Stimulated activated CD4-positive, alpha-beta T cell treated with anti-CD3 and anti-CD28 coated beads, Interleukin-1b, Interleukin-23, amount 100 ng/mL, for 48 hours (primary cell): ENCODE results near the gene MCF2L.

Source experiments
- DNase-seq: peaks from one replicate; pipeline ENCODE4 v3.0.0-alpha.2; 2020

Gene MCF2L

DNA sequence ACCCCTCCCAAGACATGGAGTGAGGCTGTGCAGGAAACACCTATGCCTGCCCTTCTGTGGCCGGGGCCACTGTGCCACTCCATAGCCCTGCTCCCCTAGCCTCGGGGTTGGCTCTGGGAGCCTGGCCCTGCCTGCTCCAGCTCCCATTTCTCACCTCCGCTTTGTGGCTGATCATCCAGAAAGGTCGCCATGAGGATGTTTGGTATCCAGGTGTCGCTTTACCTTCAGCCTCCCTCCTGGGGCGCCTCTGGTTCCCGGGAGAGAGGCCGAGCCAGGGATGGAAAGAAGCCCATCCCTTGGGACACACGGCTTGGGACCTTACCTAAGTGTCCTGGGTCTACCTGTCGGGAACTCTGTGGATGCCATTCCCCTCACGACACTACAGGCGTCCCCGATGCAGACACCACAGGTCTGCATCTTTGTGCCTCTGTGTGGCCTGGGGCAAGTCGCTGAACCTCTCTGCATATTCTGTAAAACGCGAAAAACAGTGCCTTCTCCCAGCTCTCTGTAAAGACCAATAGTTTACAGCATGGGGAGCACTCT, 3.4 kb upstream of the MCF2L start:
- DNase-seq: no peak

DNA sequence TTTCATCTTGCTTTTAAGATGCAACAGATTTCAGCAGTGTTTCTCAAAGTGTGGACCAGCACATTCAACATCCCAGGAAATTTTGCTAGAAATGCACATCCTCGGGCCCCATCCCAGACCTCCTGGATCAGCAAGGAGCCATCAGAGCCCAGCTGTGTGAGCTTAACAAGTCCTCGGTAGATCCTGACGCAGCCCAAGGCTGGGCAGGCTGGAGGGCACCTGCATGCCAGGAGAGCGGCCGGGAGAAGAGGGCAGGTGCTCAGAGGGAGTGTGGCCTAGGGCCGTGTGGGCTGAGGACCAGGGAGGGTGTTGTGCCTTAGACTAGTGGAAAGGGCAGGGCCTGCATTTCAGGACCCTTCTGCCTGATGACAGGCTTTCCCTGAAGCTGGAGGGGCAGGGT, 2.2 kb upstream of the MCF2L start:
- DNase-seq: no peak

DNA sequence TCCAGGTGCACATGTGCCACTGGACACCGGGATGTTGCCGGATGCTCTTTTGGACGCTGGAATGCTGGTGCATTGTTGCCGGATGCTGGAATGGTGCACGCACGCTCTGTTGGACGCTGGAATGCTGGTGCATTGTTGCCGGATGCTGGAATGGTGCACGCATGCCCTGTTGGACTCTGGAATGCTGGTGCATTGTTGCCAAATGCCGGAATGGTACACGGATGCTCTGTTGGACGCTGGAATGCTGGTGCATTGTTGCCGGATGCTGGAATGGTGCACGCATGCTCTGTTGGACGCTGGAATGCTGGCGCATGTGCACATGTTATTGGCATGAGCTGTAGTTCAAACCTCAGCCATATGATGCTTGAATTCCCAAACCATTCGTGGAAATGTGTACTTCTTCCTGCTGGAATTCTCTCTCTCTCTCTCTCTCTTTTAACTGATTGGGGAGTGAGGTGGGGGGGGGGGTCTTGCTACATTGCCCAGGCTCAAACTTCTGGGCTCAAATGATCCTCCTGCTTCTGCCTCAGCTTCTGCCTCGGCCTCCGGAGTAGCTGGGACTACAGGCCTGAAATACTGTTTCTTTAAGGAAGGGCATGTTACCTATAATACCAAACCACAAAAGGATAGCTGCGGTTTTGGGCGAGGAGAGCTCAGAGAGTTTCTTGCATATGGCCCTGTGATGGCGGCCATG, 1.2 kb upstream of the MCF2L start:
- no peak for DNase-seq

DNA sequence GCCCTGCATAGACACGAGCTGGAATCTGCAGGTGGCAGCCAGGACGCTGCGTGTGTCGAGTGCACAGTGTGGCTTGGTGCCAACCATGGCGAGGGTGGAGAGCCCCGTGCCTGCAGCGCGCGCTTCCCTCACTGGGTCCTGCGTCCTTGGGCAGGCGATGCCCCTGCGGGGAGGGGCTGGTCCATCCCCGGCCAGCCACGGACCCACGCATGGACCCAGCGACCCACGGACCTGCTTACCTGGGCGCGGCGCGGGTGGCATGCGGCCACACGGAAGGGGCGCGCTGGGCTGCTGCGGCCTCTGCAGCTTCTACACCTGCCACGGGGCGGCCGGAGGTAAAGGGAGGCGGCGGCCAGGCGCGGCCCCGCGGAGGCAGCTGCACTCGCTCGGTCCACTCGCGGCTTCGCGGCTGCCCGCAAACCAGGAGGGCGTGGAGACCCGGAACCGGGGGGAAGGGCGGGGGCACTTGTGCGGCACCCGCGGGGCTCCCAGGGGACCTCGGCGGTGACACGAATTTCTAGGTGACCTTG, 569 bp upstream of the MCF2L start:
- peak; percentile 27 for DNase-seq

DNA sequence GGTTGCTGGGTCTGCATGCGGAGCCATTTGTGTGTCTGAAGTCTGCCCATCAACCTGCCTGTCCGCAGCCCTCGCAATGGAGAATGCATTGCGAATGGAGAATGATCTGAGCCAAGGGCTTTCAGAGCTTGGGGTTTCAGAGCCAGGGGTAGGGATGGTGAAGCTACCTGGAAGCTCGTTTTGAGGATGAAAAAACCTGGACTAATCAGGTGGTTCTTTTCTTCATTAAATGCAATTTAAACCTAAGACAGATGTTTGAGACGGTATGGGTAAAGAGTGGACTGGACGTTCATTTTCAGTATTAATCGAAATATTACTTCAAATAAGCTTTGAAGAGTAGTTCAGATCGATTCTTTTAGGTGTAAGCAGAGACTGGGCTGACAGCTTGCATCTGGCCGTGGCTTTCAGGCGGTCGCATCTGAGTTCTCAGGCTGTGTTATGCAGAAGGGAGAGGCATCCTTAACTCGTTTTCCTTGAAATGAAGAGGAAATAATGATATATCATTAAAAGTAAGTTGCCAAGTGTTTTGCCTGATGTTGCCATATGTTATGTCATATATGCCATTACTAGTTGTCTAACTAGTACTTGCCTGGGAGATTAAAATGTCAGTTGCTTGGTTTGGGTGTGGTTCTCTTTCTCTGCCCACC, 801 bp downstream of the MCF2L start:
- no peak for DNase-seq

DNA sequence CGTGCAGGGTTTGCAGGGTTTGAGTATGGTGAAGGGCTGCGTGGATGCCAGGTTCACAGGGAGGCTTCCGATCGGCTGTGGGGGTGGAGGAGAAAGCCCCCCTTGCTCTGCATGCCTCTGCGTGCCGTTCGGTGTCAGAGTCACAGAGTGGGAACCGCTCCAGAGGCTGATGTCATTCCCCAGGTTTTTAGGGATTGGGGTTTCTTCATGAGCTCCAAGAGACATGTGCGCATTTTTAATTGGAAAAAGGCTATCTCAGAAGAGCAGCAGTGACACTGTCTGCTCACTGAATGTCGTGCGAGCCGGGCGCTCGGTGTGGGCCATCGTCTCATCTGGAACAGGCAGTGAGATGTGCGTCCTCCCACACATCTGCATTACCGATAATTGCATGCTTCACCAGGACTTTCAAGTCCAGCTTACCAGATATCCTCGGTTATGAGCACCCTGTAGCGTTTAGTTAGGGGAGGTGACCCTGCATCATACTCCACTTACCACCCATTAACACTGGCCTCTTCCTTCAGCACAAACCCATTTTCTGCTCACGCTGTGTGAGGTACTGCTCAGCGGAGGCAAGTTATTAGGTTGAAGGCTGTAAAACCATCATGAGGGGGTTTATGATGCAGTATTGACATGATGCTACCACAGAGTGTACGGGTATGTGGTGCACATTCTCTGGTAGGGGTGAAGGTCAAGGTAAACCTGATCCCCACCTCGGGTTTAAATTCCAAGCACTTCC, 1.7 kb downstream of the MCF2L start:
- DNase-seq: no peak

DNA sequence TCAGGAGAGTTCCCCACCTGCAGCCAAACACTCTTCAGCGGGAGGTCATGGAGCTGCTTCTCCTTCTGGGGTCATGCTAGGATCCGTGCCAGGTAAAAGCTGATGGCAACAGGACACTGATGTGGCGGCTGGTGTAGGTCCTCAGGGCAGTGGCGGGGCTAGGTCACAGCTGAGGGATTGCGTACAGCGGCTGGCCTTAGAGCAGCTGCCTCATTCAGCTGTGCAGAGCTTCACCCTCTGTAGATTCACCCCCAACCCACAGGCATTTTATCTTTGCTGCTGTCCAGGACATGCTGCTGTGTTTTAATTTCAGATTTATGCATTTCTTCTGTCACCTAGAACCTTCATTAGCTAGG, 2.3 kb downstream of the MCF2L start:
- no peak for DNase-seq

DNA sequence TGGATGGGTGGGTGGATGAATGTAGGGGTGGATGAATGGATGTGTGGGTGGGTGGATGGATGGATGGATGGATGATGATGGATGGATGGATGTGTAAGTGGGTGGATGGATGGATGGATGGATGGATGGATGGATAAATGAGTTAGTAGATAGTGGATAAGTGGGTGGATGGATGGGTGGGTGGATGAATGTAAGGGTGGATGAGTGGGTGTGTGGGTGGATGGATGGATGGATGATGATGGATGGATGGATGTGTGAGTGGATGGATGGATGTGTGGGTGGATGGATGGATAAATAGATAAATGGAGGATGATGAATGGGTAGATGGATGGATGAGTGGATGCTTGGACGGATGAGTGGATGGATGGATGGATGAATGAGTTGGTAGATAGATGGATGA, 3.2 kb downstream of the MCF2L start:
- no peak for DNase-seq

DNA sequence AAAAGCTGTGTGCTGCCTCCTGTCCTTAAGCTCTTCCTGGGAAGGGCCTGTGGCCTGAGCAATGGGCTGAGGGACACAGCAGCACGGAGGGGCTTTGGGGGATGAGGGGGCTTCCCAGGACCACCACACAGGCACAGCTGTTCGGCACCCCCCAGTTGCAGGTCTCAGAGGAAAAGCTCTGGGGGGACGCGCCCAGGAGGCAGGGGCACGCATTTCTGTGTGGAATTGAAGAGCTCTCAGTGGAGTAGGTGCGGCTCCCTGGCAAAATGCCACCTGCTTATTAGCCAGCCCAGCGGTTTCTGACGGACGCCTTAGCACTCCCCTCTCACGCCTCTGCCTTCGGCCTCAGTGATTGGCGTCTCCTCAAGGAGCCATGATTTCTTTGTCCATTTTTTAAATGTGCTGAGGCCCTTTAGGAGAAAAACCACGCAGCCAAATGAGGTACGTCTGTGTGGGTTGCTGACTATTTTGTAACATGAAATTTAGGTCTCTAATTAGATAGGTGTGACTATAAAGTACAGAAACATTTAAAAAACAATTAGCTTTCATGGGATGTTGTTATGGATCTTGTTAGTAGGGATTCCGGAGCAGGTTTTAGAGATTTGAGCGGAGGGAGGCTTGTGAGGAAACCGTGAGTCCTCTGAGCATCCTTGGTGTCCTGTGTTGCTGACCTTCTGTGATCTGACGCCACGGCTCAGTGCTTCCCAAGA, 4.0 kb downstream of the MCF2L start:
- no peak for DNase-seq

DNA sequence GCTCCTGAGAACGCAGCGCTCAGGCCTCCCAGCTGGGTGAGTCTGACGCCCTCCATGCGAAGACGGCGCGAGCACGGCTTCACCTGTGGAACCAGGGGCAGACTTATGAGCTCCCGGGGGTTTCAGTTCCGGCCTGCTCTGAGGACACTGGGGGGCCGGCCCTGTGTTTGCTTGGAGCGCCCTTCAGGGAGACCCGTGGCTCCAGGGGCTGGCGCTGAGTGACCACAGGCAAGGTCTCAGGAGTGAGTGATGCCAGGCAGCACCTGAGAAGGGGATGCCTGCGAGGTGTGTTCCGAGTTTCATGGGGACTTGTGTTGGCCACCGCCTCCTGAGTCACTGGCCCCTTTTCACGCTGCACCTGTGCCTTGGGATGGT, 4.5 kb downstream of the MCF2L start:
- DNase-seq: no peak

DNA sequence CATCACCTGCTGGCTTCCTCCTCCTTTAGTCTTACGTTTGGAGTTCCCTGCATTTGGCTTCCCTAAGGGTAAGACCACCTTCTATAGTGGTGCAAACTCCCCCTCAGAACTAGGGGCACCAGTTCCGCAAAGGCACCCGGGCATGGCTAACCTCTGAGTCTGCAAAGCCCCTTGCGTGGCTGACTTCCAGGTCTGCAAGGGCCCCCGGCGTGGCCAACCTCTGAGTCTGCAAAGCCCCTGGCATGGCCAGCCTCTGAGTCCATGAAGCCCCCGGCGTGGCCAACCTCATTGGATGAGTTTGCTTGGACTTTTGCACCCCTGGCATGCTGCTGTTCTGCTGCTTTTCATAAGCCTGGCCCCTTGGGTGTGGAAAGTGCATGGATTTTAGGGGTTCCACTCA, 5.1 kb downstream of the MCF2L start:
- no peak for DNase-seq

DNA sequence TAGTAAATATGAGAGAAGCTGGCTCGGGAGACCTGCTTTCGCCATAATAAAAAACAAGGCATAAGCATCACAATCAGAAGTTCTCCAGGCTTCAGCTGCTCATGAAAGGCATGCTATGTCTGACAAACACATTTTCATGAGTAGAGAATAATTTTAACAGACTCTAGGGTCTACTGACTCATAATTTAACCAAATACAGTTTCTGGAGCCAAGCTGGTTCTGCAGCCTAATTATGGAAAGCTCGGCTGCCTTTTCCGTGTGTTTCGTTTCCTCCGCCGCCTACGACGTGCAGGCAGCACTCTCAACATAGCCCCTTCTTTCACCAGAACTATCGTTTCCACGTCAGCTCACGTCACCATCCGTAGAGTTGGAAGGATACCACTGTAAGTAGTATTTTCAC, 5.7 kb downstream of the MCF2L start:
- no peak for DNase-seq

DNA sequence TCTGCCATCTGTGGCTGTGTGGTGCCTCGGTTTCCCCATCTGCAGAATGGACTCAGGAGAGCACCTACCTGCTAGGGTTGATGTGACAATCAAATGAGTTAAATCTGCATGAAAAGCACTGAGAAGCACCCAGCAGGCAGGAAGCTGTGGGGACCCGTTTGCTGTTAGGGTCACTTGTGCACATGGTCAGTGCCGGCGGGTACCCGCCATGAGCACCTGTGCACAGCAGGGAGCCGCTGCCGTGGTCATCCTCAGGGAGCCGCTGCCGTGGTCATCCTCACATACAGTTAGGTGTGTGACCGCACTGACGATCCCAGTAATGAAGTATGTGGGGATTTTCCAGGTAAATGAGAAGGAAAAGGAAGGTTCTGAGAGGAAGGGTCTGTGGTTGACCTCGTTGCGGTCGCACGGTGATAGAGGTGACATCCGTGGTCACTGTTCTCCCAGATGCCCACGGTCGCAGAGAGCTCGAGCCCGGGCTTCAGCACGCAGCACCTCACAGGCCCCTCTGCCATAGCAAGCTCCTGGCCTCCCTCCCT, 6.5 kb downstream of the MCF2L start:
- DNase-seq: no peak

DNA sequence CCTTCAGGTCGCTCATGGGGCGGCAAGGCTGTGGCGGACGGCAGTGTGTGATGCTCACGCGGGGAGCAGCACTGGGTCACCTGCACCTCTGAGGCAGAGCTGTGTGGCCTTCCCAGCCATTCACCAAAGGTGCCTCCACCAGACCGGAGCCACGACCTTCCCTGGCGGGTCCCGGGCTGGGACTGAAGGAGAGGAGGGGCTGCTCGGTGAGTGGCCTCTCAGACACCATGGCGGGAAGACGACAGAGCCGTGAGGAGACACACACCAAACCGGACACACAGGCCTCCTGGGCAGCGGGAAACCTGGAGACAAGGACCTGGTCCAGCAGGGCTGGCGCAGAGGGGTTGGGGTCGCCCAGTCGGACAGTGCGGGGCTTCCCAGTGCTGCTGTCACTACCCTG, 7.5 kb downstream of the MCF2L start:
- no peak for DNase-seq

DNA sequence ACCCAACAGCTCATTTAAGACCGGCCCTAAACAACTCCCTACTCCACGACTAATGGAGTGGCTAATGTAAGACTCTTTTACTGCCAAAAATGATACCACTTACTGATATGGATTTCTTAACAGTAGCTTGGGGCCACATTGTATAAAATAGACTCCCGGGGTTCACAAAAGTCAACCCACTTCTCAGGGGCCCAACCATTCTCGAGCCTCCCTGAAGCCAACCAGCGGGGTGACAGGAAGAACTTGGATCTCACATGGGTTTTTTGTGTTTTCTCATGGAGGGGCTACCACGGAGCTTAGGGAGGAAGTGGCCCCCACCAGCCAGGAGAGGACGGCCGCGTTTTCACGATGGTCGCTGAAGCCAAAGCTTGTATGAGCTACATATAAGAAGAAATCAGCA, 8.1 kb downstream of the MCF2L start:
- no peak for DNase-seq

DNA sequence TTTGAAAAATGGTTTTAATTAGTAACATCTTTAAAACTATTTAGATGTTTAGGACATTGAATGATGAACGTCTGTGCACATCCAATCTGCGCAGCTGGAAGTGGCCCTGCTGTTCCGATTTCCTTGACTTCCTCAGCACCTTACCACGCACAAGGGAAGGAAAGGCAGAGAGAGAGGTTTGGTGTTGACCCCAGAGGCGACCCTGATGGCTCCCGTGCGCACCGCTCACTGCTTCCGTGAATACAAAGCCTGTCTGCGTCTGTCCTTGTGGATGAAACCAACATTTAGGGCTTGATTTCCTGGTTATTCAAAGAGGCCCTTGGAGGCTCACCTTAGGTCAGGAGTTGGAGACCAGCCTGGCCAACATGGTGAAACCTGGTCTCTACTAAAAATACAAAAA, 8.5 kb downstream of the MCF2L start:
- DNase-seq: no peak

DNA sequence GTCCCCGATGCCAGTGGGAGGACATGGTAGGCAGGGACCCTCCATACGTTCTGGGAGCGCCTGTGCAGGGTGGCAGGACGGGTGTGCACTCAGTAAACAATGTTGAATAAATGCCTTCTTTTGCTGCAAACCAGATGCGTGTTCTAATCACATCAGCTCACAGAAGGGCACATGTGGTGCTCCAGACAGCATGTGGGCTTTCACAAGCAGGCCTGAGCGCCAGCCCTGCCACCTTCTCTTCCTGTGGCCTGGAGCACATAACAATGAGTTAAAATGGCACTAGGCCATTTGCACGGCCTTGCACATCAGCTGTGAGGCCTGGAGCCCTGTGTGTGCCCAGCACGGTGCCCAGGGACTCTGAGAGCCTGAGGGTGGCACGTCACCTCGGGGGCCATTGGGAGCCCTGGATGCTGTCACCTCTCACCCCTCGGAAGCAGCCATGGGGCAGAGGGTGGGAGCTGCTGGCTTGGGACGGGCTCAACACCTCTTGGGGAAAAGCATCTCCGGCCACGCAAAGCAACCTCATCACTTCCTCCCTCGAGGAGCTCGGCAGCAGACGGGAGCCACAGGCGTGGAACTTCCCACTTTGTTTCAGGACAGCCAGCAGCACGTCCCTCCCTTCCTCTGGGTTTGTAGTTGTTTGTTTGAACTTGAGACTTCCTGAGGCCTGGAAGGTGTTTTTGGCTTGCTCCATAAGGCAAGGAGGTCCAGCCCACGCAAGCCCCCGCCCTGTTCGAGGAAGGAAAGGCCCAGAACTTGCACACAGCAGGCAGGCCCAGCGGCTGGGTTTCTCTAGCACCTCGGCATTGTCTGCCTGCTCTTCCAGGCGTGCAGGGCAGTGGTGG, 9.8 kb downstream of the MCF2L start:
- DNase-seq: no peak

DNA sequence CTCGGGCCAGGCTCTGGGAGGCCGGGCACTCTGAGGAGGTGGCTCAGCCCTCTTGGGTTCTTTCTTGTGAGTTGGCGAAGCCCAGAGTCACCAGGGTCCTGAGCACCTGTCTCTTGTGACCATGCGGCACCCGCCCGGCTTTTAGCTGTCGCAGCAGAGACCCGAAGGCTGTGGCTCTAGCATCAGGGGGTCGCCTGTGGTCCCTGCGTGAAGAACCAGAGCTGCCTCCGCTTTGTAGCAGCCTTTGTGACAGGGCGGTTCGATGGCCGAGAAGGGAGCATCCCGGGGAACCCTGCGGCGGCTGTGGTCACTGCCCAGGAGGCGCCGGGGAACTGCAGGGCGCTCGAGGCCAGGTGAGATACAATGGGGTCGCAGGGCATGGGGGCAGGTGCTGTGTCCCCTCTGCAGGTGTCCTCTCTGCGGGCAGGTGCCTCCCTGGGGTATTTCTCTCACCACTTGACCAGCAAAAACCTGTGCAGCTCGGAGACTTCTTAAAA, 10.4 kb downstream of the MCF2L start:
- no peak for DNase-seq

DNA sequence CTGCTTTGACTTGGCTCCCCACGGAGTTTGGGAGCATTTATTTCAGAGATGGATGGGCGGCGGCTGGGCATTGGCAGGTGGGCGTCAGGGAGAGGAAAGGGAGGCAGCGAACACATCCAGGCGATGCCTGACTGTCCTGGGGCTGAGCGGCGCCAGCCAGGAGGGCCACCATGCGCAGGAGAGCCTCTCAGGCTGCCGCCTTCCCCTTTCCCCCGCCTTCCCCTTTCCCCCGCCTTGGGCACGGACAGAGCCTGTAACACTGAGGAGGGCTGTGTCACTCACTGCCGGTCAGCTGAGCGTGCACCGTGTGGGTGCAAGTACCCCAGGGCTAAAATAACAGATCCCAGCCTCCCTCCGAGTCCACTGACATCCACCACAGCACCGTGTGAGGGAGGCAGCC, 11.4 kb downstream of the MCF2L start:
- no peak for DNase-seq

DNA sequence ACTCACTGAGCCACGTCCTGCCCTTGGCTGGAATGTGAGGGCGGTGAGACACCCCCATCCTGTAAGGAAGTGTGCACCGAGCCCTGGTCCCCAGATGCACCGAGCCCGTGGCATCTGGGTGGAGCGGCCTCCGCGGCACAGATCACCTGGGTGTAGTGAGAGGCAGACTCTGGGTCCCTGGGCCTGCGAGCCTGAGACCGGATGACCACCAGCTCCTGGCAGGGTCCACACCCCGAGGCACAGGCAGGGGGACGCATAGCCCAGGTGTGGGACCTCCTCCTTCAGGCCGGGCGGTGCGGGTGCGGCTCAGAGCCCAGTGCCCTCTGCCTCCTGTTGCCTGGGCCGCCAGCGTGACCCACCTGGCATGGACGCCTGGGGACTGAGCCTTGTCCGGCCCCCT, 12.4 kb downstream of the MCF2L start:
- DNase-seq: no peak

DNA sequence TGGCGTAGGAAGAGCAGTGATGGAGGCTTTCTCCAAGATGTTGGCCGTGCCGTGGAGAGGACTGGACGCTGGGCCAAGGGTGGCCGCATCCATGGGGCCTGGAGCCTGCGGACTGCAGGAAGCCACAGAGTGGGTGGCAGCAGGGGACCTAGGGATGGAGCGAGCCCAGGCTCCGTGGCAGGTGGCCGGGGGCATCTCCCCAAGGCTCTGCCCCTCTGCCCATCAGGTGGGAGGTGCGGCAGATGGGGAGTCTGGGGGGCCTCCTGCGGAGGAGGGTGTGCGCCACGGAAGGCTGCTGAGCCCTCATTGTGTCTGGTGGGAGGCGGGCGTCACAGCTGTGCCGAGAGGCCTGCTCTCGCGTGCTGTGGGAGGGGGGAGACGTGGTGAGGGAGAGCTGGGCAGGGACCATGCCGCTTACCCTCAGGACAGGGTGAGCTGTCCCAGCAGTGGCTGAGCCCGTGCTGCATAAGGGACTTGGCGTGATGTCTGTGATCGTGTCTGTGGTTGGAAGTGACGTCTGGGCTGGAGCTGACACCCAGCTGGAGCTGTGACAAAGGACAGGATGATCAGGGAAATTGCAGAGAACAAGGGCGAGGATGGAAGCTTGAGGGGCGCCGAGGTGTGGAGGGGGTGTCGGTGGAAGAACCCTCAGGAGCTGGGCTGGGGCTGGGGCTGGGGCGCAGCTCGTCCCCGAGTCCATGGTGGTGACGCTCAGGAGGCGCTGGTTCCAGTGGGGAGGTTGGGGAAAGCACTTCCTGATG, 13.4 kb downstream of the MCF2L start:
- DNase-seq: no peak
